ENCODE data around the gene P2RX7. TPM values are rescaled to one million over a fixed set of nuclear protein-coding genes. Genes with fewer than 3 reads are reported as not detected.
"Not testable (repeated sequence)": the region's sequence is repeated elsewhere in the genome, so short reads cannot be mapped to it uniquely, and the experiment has no call there.

The P2RX7 gene
- total RNA-seq, 1 donor, result 4.0 TPM

DNA sequence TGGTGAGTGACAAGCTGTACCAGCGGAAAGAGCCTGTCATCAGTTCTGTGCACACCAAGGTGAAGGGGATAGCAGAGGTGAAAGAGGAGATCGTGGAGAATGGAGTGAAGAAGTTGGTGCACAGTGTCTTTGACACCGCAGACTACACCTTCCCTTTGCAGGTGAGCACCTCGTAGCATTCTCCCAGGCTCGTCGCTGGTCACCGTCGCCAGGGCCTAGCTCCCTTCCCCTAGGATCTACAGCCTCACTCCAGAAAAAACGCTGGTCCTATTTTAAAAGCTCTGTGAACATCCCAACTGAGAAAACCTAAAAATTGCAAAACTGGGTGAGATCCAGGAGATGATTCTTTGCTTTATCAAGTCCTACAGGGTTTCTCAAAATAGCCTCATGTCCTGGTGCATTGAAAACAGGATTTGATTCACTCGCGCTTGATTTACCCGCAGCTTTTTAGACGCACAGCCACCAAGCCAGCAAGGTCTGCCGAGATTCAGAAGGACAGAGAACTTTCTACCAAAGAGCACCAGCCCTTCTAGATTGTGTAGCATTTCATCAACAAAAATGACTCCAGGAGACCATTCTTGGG lies 22.2 kb downstream of the P2RX7 start:
- Histone ChIP-seq H2AFZ (ENCODE audit: low read length) (no peak overlapping the region), H3K4me2 (ENCODE audit: insufficient read depth, low read length) (no peak overlapping the region), H3K27ac (ENCODE audit: low read depth, low read length) (no peak overlapping the region), H3K36me3 (ENCODE audit: insufficient read depth, low read length) (no peaks in the 10 kb centered on the region), H4K20me1 (ENCODE audit: insufficient read depth, low read length) (no peaks in the 10 kb centered on the region), H3K9me3 (ENCODE audit: low read depth, low read length) (peaks cover 5% of the 10 kb centered on the region), H3K4me1 (ENCODE audit: insufficient read depth, low read length) (no peaks in the 10 kb centered on the region), H3K79me2 (ENCODE audit: insufficient read depth, low read length) (no peaks in the 10 kb centered on the region), H3K27me3 (ENCODE audit: insufficient read depth, low read length) (peaks cover 19% of the 10 kb centered on the region), H3K4me3 (ENCODE audit: insufficient read depth, low read length) (no peak overlapping the region)
- TF ChIP-seq, protein P1, sequence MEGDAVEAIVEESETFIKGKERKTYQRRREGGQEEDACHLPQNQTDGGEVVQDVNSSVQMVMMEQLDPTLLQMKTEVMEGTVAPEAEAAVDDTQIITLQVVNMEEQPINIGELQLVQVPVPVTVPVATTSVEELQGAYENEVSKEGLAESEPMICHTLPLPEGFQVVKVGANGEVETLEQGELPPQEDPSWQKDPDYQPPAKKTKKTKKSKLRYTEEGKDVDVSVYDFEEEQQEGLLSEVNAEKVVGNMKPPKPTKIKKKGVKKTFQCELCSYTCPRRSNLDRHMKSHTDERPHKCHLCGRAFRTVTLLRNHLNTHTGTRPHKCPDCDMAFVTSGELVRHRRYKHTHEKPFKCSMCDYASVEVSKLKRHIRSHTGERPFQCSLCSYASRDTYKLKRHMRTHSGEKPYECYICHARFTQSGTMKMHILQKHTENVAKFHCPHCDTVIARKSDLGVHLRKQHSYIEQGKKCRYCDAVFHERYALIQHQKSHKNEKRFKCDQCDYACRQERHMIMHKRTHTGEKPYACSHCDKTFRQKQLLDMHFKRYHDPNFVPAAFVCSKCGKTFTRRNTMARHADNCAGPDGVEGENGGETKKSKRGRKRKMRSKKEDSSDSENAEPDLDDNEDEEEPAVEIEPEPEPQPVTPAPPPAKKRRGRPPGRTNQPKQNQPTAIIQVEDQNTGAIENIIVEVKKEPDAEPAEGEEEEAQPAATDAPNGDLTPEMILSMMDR (IDR thresholded peaks at IDR 0.05; ENCODE audit: extremely low read depth, low read depth, low read length), result no peak
- no peak for DNase-seq (ENCODE audit: insufficient read length, low spot score, missing footprints)

DNA sequence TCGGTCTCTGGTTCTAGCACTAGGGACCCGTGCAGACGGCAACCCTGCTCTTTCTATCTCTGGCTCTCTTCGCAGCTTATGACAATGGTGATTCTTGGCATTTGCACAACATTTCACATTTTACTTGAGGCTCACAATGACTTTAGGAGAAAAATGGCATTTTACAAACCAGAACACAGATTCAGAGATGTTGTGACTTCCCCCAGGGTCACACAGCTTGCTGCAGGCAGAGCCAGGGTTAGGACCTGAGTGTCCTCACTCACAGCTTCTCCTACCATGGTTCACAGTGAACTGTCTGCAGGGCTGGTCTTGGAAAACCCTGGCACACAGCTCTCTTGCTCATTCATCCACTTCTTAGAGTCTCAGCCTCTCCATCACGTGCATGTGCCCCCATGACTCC lies 23.7 kb downstream of the P2RX7 start:
- Histone ChIP-seq H3K4me1 (ENCODE audit: insufficient read depth, low read length) (no peaks in the 10 kb centered on the region), H3K27ac (ENCODE audit: low read depth, low read length) (no peak overlapping the region), H4K20me1 (ENCODE audit: insufficient read depth, low read length) (no peaks in the 10 kb centered on the region), H3K4me2 (ENCODE audit: insufficient read depth, low read length) (no peak overlapping the region), H3K4me3 (ENCODE audit: insufficient read depth, low read length) (no peak overlapping the region), H3K36me3 (ENCODE audit: insufficient read depth, low read length) (no peaks in the 10 kb centered on the region), H3K79me2 (ENCODE audit: insufficient read depth, low read length) (no peaks in the 10 kb centered on the region), H3K9me3 (ENCODE audit: low read depth, low read length) (peaks cover 5% of the 10 kb centered on the region), H3K27me3 (ENCODE audit: insufficient read depth, low read length) (peaks cover 16% of the 10 kb centered on the region), H2AFZ (ENCODE audit: low read length) (no peak overlapping the region)
- TF ChIP-seq, protein P1 (IDR thresholded peaks at IDR 0.05; ENCODE audit: extremely low read depth, low read depth, low read length), result no peak
- DNase-seq (ENCODE audit: insufficient read length, low spot score, missing footprints), result no peak

DNA sequence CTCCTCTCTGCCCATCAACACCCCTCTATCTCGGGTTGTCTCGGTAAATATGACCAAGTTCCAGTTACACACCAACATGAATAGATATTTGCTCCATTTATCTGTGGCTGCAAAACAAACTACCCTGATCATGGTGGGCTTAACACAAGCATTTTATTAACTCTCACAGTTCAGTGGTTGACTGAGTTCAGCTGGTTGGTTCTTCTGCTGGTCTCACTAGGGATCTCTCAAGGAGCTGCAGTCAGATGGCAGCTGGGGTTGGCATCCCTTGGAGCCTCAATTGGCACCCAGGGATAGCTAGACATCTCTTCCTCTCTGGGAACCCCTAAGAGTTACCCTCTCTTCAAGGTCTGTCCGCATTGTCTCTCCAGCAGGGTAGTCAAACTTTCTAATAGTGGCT lies 25.4 kb downstream of the P2RX7 start:
- Histone ChIP-seq H3K27me3 (ENCODE audit: insufficient read depth, low read length) (peaks cover 16% of the 10 kb centered on the region), H3K9me3 (ENCODE audit: low read depth, low read length) (peaks cover 5% of the 10 kb centered on the region), H3K36me3 (ENCODE audit: insufficient read depth, low read length) (no peaks in the 10 kb centered on the region), H3K27ac (ENCODE audit: low read depth, low read length) (no peak overlapping the region), H4K20me1 (ENCODE audit: insufficient read depth, low read length) (no peaks in the 10 kb centered on the region), H3K4me2 (ENCODE audit: insufficient read depth, low read length) (no peak overlapping the region), H2AFZ (ENCODE audit: low read length) (no peak overlapping the region), H3K79me2 (ENCODE audit: insufficient read depth, low read length) (no peaks in the 10 kb centered on the region), H3K4me3 (ENCODE audit: insufficient read depth, low read length) (no peak overlapping the region), H3K4me1 (ENCODE audit: insufficient read depth, low read length) (no peaks in the 10 kb centered on the region)
- TF ChIP-seq, protein P1 (IDR thresholded peaks at IDR 0.05; ENCODE audit: extremely low read depth, low read depth, low read length), result no peak
- no peak for DNase-seq (ENCODE audit: insufficient read length, low spot score, missing footprints)

DNA sequence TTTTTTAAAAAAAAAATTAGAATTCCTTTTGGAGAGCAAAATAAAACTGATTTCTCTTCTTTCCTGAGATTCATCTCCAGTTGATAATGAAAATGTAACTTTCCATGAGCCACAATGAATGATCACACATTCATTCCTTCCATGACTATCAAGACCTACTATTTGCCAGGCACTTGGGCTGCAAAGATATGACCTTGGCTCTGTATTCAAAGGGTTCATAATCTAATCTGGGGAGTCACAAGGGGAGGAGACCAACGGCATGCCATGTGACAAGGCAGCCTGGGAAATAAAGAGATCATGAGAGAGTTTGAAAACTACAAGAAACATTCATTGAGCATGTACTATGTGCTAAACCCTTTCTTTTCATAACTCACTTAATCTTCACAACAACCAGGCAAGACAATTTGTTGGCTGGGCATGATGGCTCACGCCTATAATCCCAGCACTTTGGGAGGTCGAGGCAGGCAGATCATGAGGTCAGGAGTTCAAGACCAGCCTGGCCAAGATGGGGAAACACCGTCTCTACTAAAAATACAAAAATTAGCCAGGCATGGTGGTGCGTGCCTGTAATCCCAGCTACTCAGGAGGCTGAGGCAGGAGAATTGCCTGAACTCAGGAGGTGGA lies 26.2 kb downstream of the P2RX7 start:
- not testable (repeated sequence) for H3K4me3 ChIP-seq (ENCODE audit: insufficient read depth, low read length); H3K9me3 ChIP-seq (ENCODE audit: low read depth, low read length); DNase-seq (ENCODE audit: insufficient read length, low spot score, missing footprints); H4K20me1 ChIP-seq (ENCODE audit: insufficient read depth, low read length); H3K27ac ChIP-seq (ENCODE audit: low read depth, low read length); H3K36me3 ChIP-seq (ENCODE audit: insufficient read depth, low read length); H3K79me2 ChIP-seq (ENCODE audit: insufficient read depth, low read length); H2AFZ ChIP-seq (ENCODE audit: low read length); H3K4me2 ChIP-seq (ENCODE audit: insufficient read depth, low read length); H3K4me1 ChIP-seq (ENCODE audit: insufficient read depth, low read length)
- H3K27me3 ChIP-seq (ENCODE audit: insufficient read depth, low read length), result peaks cover 16% of the 10 kb centered on the region
